CD4-positive, CD25-positive, alpha-beta regulatory T cell (primary cell): Measurements from ENCODE around the gene ORAI2. TPM values are rescaled to one million over a fixed set of nuclear protein-coding genes. Genes with fewer than 3 reads are reported as not detected.
A peak's percentile ranks its signal among the peaks of the same experiment; 100 is the strongest.
"Not testable (repeated sequence)": the region's sequence is repeated elsewhere in the genome, so short reads cannot be mapped to it uniquely, and the experiment has no call there.

Experiments used
- ATAC-seq, 2 donors: fragments of 150-1000 bp; cut with Tn5 transposase; one replicate each; pipeline ENCODE4 v1.10.0; 2021; ENCODE audit warnings: low read depth in 2 of 2, moderate number of reproducible peaks in 2 of 2, moderate library complexity in 1 of 2
- DNase-seq, 3 donors: peaks; one replicate each; pipeline versions ENCODE4 v3.0.0 to v3.0.0-alpha.2; 2012 to 2022; ENCODE audit warnings: mixed read lengths in 1 of 3
- H3K27ac ChIP-seq: one replicate; pipeline ENCODE4 v1.7.0; 2013; ENCODE audit warnings: mild to moderate bottlenecking, low read length; ENCODE audit not compliant: insufficient read depth, poor library complexity, severe bottlenecking
- H3K27me3 ChIP-seq: one replicate; pipeline ENCODE4 v1.7.0; 2013; ENCODE audit warnings: low read length; ENCODE audit not compliant: control insufficient read depth, insufficient read depth
- H3K36me3 ChIP-seq: one replicate; pipeline ENCODE4 v1.7.0; 2013; ENCODE audit warnings: mild to moderate bottlenecking, low read length, moderate library complexity; ENCODE audit not compliant: control insufficient read depth, insufficient read depth
- H3K4me1 ChIP-seq: 2 replicates; pipeline ENCODE4 v1.7.0; 2013; ENCODE audit warnings: mild to moderate bottlenecking, low read length; ENCODE audit not compliant: insufficient read depth, control insufficient read depth, poor library complexity, severe bottlenecking
- H3K4me3 ChIP-seq: one replicate; pipeline ENCODE4 v1.7.0; 2013; ENCODE audit warnings: low read depth, mild to moderate bottlenecking, low read length, moderate library complexity
- H3K9me3 ChIP-seq, 2 experiments: 1 replicate in 1 of 2; 2 replicates in 1 of 2; pipeline ENCODE4 v1.7.0; 2013; ENCODE audit warnings: low read length in 2 of 2, mild to moderate bottlenecking in 1 of 2, moderate library complexity in 1 of 2; ENCODE audit not compliant: control insufficient read depth in 2 of 2
- H3K27ac Mint-ChIP-seq, 3 donors: one replicate each; pipeline ENCODE4 v1.8.0; 2020 to 2022; ENCODE audit warnings: mild to moderate bottlenecking in 3 of 3, mixed read lengths in 3 of 3, moderate library complexity in 2 of 3
- H3K27me3 Mint-ChIP-seq: one replicate; pipeline ENCODE4 v1.8.0; 2022; ENCODE audit warnings: mild to moderate bottlenecking, mixed read lengths
- H3K36me3 Mint-ChIP-seq: one replicate; pipeline ENCODE4 v1.8.0; 2020; ENCODE audit warnings: mixed read lengths
- H3K4me1 Mint-ChIP-seq, 4 donors: one replicate each; pipeline ENCODE4 v1.8.0; 2020 to 2022; ENCODE audit warnings: mixed read lengths in 4 of 4, mild to moderate bottlenecking in 1 of 4
- H3K4me3 Mint-ChIP-seq, 4 donors: one replicate each; pipeline ENCODE4 v1.8.0; 2020 to 2022; ENCODE audit warnings: mild to moderate bottlenecking in 4 of 4, mixed read lengths in 4 of 4, moderate library complexity in 3 of 4
- H3K9me3 Mint-ChIP-seq, 7 donors: one replicate each; pipeline ENCODE4 v1.8.0; 2020 to 2022; ENCODE audit warnings: mixed read lengths in 7 of 7, mild to moderate bottlenecking in 3 of 7, moderate library complexity in 2 of 7
- polyA plus RNA-seq, 4 donors: library from polyadenylated mRNA; unstranded; fragments of 300-500 nt; fragmentation: Illumina TruSeq; gene quantifications; one replicate each; pipeline ENCODE4 v1.2.3, GENCODE V29; 2021
- total RNA-seq: library from RNA; stranded (reverse); gene quantifications from one replicate; pipeline ENCODE4 v1.2.3, GENCODE V29; 2022

The ORAI2 gene
- total and polyA plus RNA-seq, 5 donors from 2014 or later: 14.6 to 26.6 (median 17.1) TPM

GRCh38 chr7:102395873-102396709, 37.3 kb upstream of the ORAI2 start, which contains the start of gene PRKRIP1:
PRKRIP1 (plus strand) TSS chr7:102396363; CDS start chr7:102396412, 49 bp downstream.
- Histone ChIP-seq H3K36me3 (peaks cover 22% of the 10 kb centered on the region), H3K4me3 (peak within 1 kb of the TSS; percentile 97), H3K27ac (peak within 1 kb of the TSS; percentile 85), H3K4me1 (peaks cover 18% of the 10 kb centered on the region), H3K27me3 (no peaks in the 10 kb centered on the region), H3K9me3 (no peaks in the 10 kb centered on the region)
- Mint-ChIP-seq H3K4me3 (peak within 1 kb of the TSS; percentile 91 to 99 (median 98)), H3K9me3 (no peaks in the 10 kb centered on the region), H3K27ac (peak within 1 kb of the TSS; percentile 94 to 98 (median 96)), H3K4me1 (peaks cover 9 to 29% (median 17%) of the 10 kb centered on the region in 4 donors), H3K36me3 (peaks cover 10% of the 10 kb centered on the region), H3K27me3 (no peaks in the 10 kb centered on the region)
- DNase-seq (peak; percentile 88 to 97 (median 91)), ATAC-seq (peak; percentile 97 to 98)

DNA sequence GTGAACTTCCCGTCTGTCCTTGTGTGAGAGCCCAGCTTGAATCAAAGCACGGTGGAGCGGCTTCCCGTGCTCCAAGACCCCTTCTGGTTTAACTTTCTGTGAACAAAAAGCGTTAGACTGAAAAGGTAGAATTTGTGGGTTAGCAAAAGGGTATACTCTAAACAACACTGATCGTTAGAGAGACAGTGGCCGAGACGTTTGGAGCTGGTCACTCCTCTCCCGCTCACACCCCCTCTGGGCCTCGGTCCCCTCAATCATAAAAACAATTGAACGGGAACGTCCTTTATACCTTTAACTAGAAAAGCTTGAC, 36.7 kb upstream of the ORAI2 start:
- Histone ChIP-seq H3K4me1 (peaks cover 18% of the 10 kb centered on the region), H3K4me3 (peak overlapping the region; percentile 97), H3K36me3 (peaks cover 25% of the 10 kb centered on the region), H3K9me3 (no peaks in the 10 kb centered on the region), H3K27me3 (no peaks in the 10 kb centered on the region), H3K27ac (peak overlapping the region; percentile 85)
- Mint-ChIP-seq H3K4me3 (peak overlapping the region; percentile 91 to 99 (median 98)), H3K36me3 (peaks cover 11% of the 10 kb centered on the region), H3K27me3 (no peaks in the 10 kb centered on the region), H3K27ac (peak overlapping the region; percentile 94 to 98 (median 96)), H3K4me1 (peaks cover 11 to 29% (median 17%) of the 10 kb centered on the region in 4 donors), H3K9me3 (no peaks in the 10 kb centered on the region)
- ATAC-seq: no peak
- no peak for DNase-seq

DNA sequence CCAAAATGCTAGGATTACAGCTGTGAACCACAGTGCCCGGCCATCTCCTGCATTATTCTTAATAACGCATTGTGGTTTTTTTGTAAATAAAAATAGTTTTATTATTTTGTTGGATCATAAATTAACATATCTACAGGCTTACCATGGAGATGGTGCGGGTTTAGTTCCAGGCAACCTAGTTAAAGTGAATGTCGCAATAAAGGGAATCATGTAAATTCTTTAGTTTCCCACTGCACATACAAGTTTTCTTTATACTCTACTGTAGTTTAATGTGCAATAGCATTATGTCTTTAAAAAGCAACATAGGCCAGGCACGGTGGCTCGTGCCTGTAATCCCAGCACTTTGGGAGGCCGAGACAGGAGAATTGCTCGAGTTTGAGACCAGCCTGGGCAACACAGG, 34.8 kb upstream of the ORAI2 start:
- no peaks in the 10 kb centered on the region for H3K27me3 ChIP-seq
- Mint-ChIP-seq H3K9me3 (no peaks in the 10 kb centered on the region), H3K4me1 (peaks cover 11 to 32% (median 15%) of the 10 kb centered on the region in 4 donors), H3K4me3 (peak overlapping the region in 2 of 4 donors; percentile 30 to 91), H3K27ac (no peak overlapping the region), H3K27me3 (no peaks in the 10 kb centered on the region), H3K36me3 (peaks cover 9% of the 10 kb centered on the region)
- H3K27ac ChIP-seq: no peak overlapping the region
- H3K4me3 ChIP-seq: no peak overlapping the region
- peaks cover 44% of the 10 kb centered on the region for H3K36me3 ChIP-seq
- ATAC-seq (no peak), DNase-seq (no peak)
- H3K9me3 ChIP-seq: no peaks in the 10 kb centered on the region
- peaks cover 18% of the 10 kb centered on the region for H3K4me1 ChIP-seq

- Histone ChIP-seq H3K9me3 (no peaks in the 10 kb centered on the region), H3K36me3 (peaks cover 56% of the 10 kb centered on the region), H3K27ac (no peak overlapping the region), H3K27me3 (no peaks in the 10 kb centered on the region), H3K4me1 (peaks cover 15% of the 10 kb centered on the region), H3K4me3 (no peak overlapping the region)
- Mint-ChIP-seq H3K9me3 (no peaks in the 10 kb centered on the region), H3K4me1 (peaks cover 11 to 38% (median 21%) of the 10 kb centered on the region in 4 donors), H3K36me3 (peaks cover 18% of the 10 kb centered on the region), H3K27me3 (no peaks in the 10 kb centered on the region), H3K4me3 (peak overlapping the region in 1 of 4 donors; percentile 58), H3K27ac (peak overlapping the region in 1 of 3 donors; percentile 53)
- ATAC-seq (no peak), DNase-seq (no peak)
Observed at GRCh38 chr7:102400360-102400759, 33.0 kb upstream of the ORAI2 start.

- Histone ChIP-seq H3K4me1 (no peaks in the 10 kb centered on the region), H3K27me3 (no peaks in the 10 kb centered on the region), H3K27ac (no peak overlapping the region), H3K4me3 (no peak overlapping the region), H3K36me3 (peaks cover 87% of the 10 kb centered on the region), H3K9me3 (no peaks in the 10 kb centered on the region)
- Mint-ChIP-seq H3K27me3 (no peaks in the 10 kb centered on the region), H3K4me3 (no peak overlapping the region), H3K9me3 (no peaks in the 10 kb centered on the region), H3K4me1 (peaks cover 6 to 11% (median 8%) of the 10 kb centered on the region in 4 donors), H3K36me3 (peaks cover 38% of the 10 kb centered on the region), H3K27ac (peak overlapping the region in 1 of 3 donors; percentile 64)
- DNase-seq (no peak), ATAC-seq (no peak)
Observed at GRCh38 chr7:102403563-102403962, 29.8 kb upstream of the ORAI2 start.

DNA sequence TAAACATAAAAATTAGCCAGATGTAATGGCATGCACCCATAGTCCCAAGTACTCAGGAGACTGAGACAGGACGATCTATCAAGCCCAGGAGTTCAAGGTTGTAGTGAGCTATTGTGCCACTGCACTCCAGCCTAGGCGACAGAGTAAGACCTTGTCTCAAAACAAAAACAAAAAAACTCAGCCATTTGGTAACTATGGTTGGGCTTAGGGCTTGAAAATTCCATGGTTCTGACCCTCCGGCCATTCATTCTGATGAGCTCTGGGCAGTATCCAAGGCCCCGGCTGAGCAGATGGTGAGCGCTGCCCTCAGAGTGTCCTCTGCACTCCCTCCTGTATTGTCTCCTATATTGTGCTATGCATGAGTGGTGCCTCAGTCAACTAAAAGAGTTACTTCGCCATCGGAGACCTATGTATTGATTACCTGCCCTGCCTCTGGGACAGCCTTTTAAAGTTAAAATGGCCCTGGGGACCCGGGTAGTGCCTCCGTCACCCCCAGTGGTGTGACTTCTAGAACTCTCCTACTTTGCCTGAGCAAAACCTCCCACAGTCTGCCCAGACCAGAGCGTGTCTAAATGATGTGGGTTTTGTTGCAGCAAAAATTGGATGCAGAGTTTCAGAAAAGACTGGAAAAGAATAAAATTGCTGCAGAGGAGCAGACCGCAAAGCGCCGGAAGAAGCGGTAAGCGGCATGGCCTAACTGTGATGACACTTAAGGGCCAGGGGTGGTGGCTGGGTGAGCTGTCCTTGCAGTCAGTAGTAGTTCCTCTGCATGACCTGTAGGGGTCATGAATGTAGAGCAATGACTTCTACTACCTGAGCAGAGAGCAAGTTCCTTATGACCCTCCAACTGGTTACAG, 29.1 kb upstream of the ORAI2 start:
- DNase-seq (peak; percentile 30 to 79 (median 67)), ATAC-seq (peak; percentile 95 to 97)
- H3K4me1 ChIP-seq: no peaks in the 10 kb centered on the region
- no peaks in the 10 kb centered on the region for H3K9me3 ChIP-seq
- peaks cover 6 to 11% (median 8%) of the 10 kb centered on the region in 4 donors for H3K4me1 Mint-ChIP-seq
- no peak overlapping the region for H3K4me3 ChIP-seq
- no peak overlapping the region for H3K27ac Mint-ChIP-seq
- H3K27me3 ChIP-seq: no peaks in the 10 kb centered on the region
- H3K4me3 Mint-ChIP-seq: peak overlapping the region in 2 of 4 donors; percentile 74 to 78
- H3K36me3 ChIP-seq: peaks cover 82% of the 10 kb centered on the region
- H3K36me3 Mint-ChIP-seq: peaks cover 42% of the 10 kb centered on the region
- H3K27me3 Mint-ChIP-seq: no peaks in the 10 kb centered on the region
- no peak overlapping the region for H3K27ac ChIP-seq
- H3K9me3 Mint-ChIP-seq: no peaks in the 10 kb centered on the region

- peak overlapping the region in 1 of 4 donors; percentile 74 for H3K4me3 Mint-ChIP-seq
- not testable (repeated sequence) for H3K9me3 ChIP-seq, H3K4me3 ChIP-seq, ATAC-seq, H3K4me1 ChIP-seq, H3K27ac Mint-ChIP-seq, H3K9me3 Mint-ChIP-seq, H3K27me3 ChIP-seq, H3K27ac ChIP-seq, DNase-seq, H3K27me3 Mint-ChIP-seq
- peaks cover 85% of the 10 kb centered on the region for H3K36me3 ChIP-seq
- peaks cover 46% of the 10 kb centered on the region for H3K36me3 Mint-ChIP-seq
- H3K4me1 Mint-ChIP-seq: peaks cover 6 to 11% (median 8%) of the 10 kb centered on the region in 4 donors
Observed at GRCh38 chr7:102404862-102405188, 28.6 kb upstream of the ORAI2 start.
